ENCODE data around the gene OPCML. TPM values are rescaled to one million over a fixed set of nuclear protein-coding genes. Genes with fewer than 3 reads are reported as not detected.

The OPCML gene
- total RNA-seq, 2 experiments from 2014 or later: not detected

DNA sequence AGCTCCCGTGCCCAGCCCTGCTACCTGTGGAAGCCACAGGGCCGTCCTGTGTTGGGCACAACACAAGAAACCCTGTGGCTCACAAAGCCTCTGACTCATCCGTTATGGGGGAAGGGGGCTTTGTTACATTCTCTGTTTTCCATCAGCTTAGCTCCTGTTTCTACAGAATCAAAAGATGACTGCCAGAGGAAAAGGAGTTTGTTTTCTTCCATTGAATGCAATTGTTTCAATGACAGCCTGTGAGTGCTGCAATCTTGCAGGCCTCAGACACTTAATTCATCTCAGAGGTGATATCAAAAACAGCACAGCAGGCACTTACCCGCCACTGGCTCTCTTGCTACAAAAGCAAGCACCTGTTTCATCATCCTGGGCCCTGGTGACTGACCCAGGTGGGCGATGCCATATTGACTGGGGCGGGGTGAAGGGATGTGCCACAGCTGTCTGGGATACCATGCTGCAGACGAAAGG lies 194.3 kb downstream of the OPCML start:
- DNase-seq: no peak
- no peak overlapping the region for H3K27ac Mint-ChIP-seq
- CTCF ChIA-PET: no interaction called here

GRCh38 chr11:133337193-133337592 lies 195.1 kb downstream of the OPCML start:
- ChIA-PET POLR2A (no interaction called here), CTCF (no interaction called here)
- Mint-ChIP-seq H3K36me3 (ENCODE audit: low read depth) (no peaks in the 10 kb centered on the region), H3K27ac (no peak overlapping the region), H3K9me3 (peaks cover 9% of the 10 kb centered on the region), H3K4me1 (no peaks in the 10 kb centered on the region), H3K4me3 (no peak overlapping the region), H3K27me3 (no peaks in the 10 kb centered on the region)
- no peak for DNase-seq

More for the DNA sequence above, 194.3 kb downstream of the OPCML start:
- Mint-ChIP-seq H3K27me3 (no peaks in the 10 kb centered on the region), H3K4me1 (no peaks in the 10 kb centered on the region), H3K4me3 (no peak overlapping the region), H3K9me3 (peaks cover 6% of the 10 kb centered on the region), H3K36me3 (ENCODE audit: low read depth) (no peaks in the 10 kb centered on the region)
- POLR2A ChIA-PET: no interaction called here

DNA sequence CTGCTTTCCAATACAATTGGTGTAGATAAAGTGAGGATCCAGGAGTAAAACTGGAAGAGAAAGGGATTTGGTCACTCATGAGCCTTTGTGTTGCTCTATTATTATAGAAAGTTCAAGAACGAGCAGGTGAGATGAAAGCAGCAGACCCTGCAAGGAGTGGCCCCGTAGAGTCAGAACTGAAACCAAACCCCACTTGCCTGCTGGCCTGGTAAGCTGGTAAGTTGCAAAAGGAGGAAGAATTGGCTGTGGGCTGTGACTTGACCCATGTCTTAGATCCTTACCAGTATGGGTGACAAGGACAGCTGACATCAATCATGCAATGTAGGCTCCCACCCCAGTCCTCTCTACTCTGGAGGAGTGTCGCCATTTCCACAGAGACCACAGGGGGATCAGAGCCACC lies 201.3 kb downstream of the OPCML start:
- Mint-ChIP-seq H3K4me1 (no peaks in the 10 kb centered on the region), H3K36me3 (ENCODE audit: low read depth) (no peaks in the 10 kb centered on the region), H3K9me3 (peaks cover 6% of the 10 kb centered on the region), H3K4me3 (no peak overlapping the region), H3K27me3 (no peaks in the 10 kb centered on the region), H3K27ac (no peak overlapping the region)
- ChIA-PET POLR2A (no interaction called here), CTCF (no interaction called here)
- DNase-seq: no peak

GRCh38 chr11:133326849-133327248 lies 205.5 kb downstream of the OPCML start:
- no peaks in the 10 kb centered on the region for H3K9me3 Mint-ChIP-seq
- H3K36me3 Mint-ChIP-seq (ENCODE audit: low read depth): no peaks in the 10 kb centered on the region
- ChIA-PET CTCF (no interaction called here), POLR2A (no interaction called here)
- H3K4me3 Mint-ChIP-seq: no peak overlapping the region
- H3K4me1 Mint-ChIP-seq: no peaks in the 10 kb centered on the region
- H3K27me3 Mint-ChIP-seq: no peaks in the 10 kb centered on the region
- no peak for DNase-seq
- H3K27ac Mint-ChIP-seq: no peak overlapping the region

GRCh38 chr11:133326332-133326731 lies 206.0 kb downstream of the OPCML start:
- Mint-ChIP-seq H3K27me3 (no peaks in the 10 kb centered on the region), H3K9me3 (no peaks in the 10 kb centered on the region), H3K36me3 (ENCODE audit: low read depth) (no peaks in the 10 kb centered on the region), H3K27ac (no peak overlapping the region), H3K4me3 (no peak overlapping the region), H3K4me1 (no peaks in the 10 kb centered on the region)
- ChIA-PET CTCF (no interaction called here), POLR2A (no interaction called here)
- DNase-seq: no peak

DNA sequence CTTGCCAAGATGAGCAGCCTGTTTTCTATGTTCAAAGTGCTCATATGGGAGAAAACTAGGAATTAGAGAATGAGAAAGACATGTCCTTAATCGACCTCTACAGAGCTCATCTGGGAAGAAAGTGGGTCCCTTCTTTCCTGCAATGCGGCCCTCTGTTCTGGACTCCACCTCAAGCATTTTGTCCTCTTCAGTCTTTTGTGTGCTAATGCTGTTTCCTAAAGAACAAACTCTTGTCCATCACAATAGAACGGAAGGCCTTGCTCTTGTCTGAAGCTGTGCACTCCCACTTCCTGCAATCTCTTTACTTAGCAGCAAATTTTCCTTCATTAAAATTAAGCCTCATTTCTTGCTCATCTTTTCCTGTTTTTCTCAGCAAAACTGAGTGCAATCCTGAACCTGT lies 206.6 kb downstream of the OPCML start:
- H3K9me3 Mint-ChIP-seq: no peaks in the 10 kb centered on the region
- H3K4me3 Mint-ChIP-seq: no peak overlapping the region
- CTCF ChIA-PET: no interaction called here
- DNase-seq: no peak
- H3K36me3 Mint-ChIP-seq (ENCODE audit: low read depth): no peaks in the 10 kb centered on the region
- no peaks in the 10 kb centered on the region for H3K27me3 Mint-ChIP-seq
- no peak overlapping the region for H3K27ac Mint-ChIP-seq
- no peaks in the 10 kb centered on the region for H3K4me1 Mint-ChIP-seq
- POLR2A ChIA-PET: no interaction called here

GRCh38 chr11:133323354-133323753 lies 208.9 kb downstream of the OPCML start:
- ChIA-PET CTCF (no interaction called here), POLR2A (no interaction called here)
- no peak for DNase-seq
- Mint-ChIP-seq H3K36me3 (ENCODE audit: low read depth) (no peaks in the 10 kb centered on the region), H3K27ac (no peak overlapping the region), H3K9me3 (no peaks in the 10 kb centered on the region), H3K4me3 (no peak overlapping the region), H3K4me1 (no peaks in the 10 kb centered on the region), H3K27me3 (no peaks in the 10 kb centered on the region)

GRCh38 chr11:133318221-133318620 lies 214.1 kb downstream of the OPCML start:
- no peak for DNase-seq

DNA sequence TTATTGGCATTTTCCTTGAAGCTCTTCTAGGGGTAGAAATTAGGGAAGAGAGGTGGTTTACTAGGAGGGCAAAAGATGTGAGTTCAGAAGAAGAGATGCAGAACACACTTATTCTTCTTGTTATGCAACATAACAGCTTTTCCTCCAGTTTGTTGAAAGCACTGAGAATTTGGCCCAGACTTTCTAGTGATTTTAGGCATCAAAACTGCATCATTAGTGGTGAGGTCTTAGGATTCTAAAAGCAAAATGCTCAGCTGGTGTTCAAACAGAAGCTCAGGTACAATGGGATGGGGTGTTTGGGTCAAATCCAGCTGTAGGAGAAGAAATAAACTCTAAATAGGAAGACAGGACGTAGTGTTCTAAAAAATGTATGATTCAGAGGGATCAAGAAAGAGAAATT lies 221.1 kb downstream of the OPCML start:
- Mint-ChIP-seq H3K27me3 (no peaks in the 10 kb centered on the region), H3K36me3 (ENCODE audit: low read depth) (no peaks in the 10 kb centered on the region), H3K9me3 (peaks cover 3% of the 10 kb centered on the region), H3K27ac (no peak overlapping the region), H3K4me3 (no peak overlapping the region), H3K4me1 (no peaks in the 10 kb centered on the region)
- POLR2A ChIA-PET: no interaction called here
- DNase-seq: no peak
- CTCF ChIA-PET: no interaction called here

More at GRCh38 chr11:133318221-133318620, 214.1 kb downstream of the OPCML start:
- peaks cover 10% of the 10 kb centered on the region for H3K9me3 Mint-ChIP-seq
- no peak overlapping the region for H3K27ac Mint-ChIP-seq
- POLR2A ChIA-PET: no interaction called here
- H3K4me1 Mint-ChIP-seq: no peaks in the 10 kb centered on the region
- no peaks in the 10 kb centered on the region for H3K36me3 Mint-ChIP-seq (ENCODE audit: low read depth)
- H3K27me3 Mint-ChIP-seq: no peaks in the 10 kb centered on the region
- no peak overlapping the region for H3K4me3 Mint-ChIP-seq
- CTCF ChIA-PET: no interaction called here

DNA sequence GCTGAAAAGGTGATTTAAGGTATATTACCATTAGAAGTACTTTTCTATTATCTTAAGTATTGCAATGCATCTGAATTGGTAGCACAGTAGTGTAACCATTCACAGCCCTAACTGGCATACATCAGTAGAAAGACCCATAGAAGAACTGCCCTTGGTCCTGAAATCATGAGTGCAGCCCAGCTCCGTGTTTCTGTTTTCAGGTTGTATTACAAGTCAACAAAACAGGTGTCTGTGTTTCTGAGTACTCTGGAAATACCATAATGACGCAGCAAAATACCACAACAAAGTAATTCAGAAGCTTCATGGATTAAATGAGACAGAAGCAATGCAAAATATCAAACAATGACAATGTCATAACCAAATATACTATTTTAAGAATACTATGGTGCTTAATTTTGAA lies 226.3 kb downstream of the OPCML start:
- H3K36me3 Mint-ChIP-seq (ENCODE audit: low read depth): no peaks in the 10 kb centered on the region
- no peaks in the 10 kb centered on the region for H3K4me1 Mint-ChIP-seq
- peaks cover 3% of the 10 kb centered on the region for H3K9me3 Mint-ChIP-seq
- ChIA-PET CTCF (no interaction called here), POLR2A (no interaction called here)
- no peak overlapping the region for H3K4me3 Mint-ChIP-seq
- no peak for DNase-seq
- no peak overlapping the region for H3K27ac Mint-ChIP-seq
- no peaks in the 10 kb centered on the region for H3K27me3 Mint-ChIP-seq

GRCh38 chr11:133305208-133305956 lies 226.9 kb downstream of the OPCML start:
- Mint-ChIP-seq H3K36me3 (ENCODE audit: low read depth) (no peaks in the 10 kb centered on the region), H3K9me3 (peaks cover 3% of the 10 kb centered on the region), H3K27ac (no peak overlapping the region), H3K4me1 (no peaks in the 10 kb centered on the region), H3K27me3 (no peaks in the 10 kb centered on the region), H3K4me3 (no peak overlapping the region)
- no peak for DNase-seq
- ChIA-PET CTCF (no interaction called here), POLR2A (no interaction called here)

DNA sequence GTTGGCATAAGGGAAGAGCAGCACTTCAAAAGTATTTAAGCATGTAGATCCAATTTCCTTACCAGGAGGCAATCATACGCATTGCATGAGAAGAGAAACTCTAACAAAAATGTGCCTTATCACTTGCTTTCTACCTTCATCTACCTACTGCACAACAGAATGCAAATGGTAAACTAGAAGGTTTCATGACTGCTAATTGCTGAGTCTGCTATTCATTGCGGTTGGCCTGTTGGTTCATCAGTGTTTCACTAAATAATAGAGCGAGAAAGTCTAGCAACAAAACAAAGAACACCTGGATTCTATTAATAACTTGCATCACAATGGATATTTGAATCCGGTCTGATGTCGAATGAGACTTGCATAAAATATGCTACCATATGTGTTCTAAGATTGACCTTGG lies 229.0 kb downstream of the OPCML start:
- no peak for DNase-seq
- ChIA-PET POLR2A (no interaction called here), CTCF (no interaction called here)
- Mint-ChIP-seq H3K27ac (no peak overlapping the region), H3K4me1 (no peaks in the 10 kb centered on the region), H3K9me3 (peaks cover 3% of the 10 kb centered on the region), H3K4me3 (no peak overlapping the region), H3K36me3 (ENCODE audit: low read depth) (no peaks in the 10 kb centered on the region), H3K27me3 (no peaks in the 10 kb centered on the region)

DNA sequence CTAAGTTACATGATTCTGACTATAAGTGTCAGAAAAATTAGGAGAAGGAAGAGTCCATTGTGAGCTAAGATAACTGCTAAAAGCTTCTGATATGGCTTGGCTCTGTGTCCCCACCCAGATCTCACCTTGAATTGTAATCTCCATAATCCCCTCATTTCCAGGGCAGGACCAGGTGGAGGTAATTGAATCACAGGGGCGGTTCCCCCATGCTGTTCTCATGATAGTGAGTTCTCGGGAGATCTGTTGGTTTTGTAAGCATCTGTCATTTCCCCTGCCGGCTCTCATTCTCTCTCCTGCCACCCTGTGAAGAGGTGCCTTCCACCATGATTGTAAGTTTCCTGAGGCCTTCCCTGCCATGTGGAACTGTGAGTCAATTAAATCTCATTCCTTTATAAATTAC lies 230.2 kb downstream of the OPCML start:
- Mint-ChIP-seq H3K4me3 (no peak overlapping the region), H3K27ac (no peak overlapping the region), H3K36me3 (ENCODE audit: low read depth) (no peaks in the 10 kb centered on the region), H3K9me3 (peaks cover 3% of the 10 kb centered on the region), H3K4me1 (no peaks in the 10 kb centered on the region), H3K27me3 (no peaks in the 10 kb centered on the region)
- DNase-seq: no peak
- ChIA-PET POLR2A (no interaction called here), CTCF (no interaction called here)

DNA sequence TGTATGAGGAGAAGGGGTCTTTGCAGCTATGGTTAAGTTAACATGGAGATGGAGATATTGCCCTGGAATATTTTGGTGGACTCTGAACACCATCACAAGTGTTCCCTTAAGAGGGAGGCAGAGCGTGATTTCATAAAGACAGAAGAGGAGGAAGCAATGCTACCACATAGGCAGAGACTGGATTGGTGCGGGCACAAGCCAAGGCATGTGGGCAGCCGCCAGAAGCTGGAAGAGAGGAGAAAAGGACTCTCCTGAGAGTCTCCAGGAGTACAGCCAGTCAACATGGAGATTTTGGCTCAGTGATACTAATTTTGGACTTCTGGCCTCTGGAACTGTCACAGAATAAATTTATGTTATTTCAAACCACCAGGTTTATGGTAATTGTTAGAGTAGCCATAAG lies 231.6 kb downstream of the OPCML start:
- Mint-ChIP-seq H3K27ac (no peak overlapping the region), H3K4me3 (no peak overlapping the region), H3K27me3 (no peaks in the 10 kb centered on the region), H3K4me1 (no peaks in the 10 kb centered on the region), H3K9me3 (peaks cover 3% of the 10 kb centered on the region), H3K36me3 (ENCODE audit: low read depth) (no peaks in the 10 kb centered on the region)
- DNase-seq: no peak
- CTCF ChIA-PET: no interaction called here
- POLR2A ChIA-PET: no interaction called here

All from activated CD4-positive, alpha-beta memory T cell treated with anti-CD3 and anti-CD28 coated beads, Interleukin-2, amount 10 ng/mL, durations not matched to agents 7 days and 5 days (primary cell).